ENCODE results near the gene ADGRV1. TPM values are rescaled to one million over a fixed set of nuclear protein-coding genes. Genes with fewer than 3 reads are reported as not detected.

Gene ADGRV1, protein sequence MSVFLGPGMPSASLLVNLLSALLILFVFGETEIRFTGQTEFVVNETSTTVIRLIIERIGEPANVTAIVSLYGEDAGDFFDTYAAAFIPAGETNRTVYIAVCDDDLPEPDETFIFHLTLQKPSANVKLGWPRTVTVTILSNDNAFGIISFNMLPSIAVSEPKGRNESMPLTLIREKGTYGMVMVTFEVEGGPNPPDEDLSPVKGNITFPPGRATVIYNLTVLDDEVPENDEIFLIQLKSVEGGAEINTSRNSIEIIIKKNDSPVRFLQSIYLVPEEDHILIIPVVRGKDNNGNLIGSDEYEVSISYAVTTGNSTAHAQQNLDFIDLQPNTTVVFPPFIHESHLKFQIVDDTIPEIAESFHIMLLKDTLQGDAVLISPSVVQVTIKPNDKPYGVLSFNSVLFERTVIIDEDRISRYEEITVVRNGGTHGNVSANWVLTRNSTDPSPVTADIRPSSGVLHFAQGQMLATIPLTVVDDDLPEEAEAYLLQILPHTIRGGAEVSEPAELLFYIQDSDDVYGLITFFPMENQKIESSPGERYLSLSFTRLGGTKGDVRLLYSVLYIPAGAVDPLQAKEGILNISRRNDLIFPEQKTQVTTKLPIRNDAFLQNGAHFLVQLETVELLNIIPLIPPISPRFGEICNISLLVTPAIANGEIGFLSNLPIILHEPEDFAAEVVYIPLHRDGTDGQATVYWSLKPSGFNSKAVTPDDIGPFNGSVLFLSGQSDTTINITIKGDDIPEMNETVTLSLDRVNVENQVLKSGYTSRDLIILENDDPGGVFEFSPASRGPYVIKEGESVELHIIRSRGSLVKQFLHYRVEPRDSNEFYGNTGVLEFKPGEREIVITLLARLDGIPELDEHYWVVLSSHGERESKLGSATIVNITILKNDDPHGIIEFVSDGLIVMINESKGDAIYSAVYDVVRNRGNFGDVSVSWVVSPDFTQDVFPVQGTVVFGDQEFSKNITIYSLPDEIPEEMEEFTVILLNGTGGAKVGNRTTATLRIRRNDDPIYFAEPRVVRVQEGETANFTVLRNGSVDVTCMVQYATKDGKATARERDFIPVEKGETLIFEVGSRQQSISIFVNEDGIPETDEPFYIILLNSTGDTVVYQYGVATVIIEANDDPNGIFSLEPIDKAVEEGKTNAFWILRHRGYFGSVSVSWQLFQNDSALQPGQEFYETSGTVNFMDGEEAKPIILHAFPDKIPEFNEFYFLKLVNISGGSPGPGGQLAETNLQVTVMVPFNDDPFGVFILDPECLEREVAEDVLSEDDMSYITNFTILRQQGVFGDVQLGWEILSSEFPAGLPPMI (N-terminal part only)
- under 1 TPM; 0.32 to 0.54 (median 0.53) TPM for total RNA-seq

DNA sequence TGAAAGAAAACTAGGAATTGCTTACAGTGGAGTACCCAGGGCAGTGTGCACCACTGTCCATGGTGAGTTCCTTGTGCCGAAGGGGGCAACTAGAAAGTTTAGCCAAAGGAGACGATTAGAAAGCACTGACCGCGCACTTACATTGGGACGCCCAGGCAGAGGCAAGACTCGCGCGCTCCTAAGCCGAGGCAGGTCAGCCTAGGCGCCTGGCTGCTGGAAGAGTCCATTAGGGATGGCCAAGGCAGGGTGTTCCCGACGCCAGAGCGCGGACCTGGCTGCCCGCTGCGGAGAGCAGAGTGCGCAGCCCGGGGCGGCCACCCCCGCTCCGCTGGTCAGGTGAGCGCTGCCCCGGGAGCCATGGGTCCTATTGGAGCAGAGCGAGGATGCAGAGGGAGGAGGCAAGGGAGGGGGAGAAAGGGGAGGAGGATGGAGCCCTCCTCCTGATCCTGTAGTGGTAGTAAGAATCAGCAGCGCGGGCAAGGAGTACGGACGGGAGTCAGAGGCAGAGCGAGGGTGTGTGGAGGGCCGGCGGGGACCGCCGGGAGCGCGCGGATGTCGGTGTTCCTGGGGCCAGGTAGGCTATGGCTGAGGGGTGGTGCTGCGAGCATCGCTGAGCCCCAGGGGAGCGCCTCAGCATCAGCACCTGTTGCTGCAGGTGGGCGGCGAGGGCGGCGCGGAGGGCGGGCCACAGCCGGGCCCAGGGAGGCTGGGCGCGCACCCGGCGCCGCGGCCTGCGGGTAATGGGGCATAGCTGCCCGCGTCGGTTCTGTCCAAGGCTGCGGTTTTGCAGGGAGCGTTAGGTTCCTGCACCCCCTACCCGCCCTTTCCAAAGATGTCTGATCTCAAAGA, at the start of gene ADGRV1:
TSS of gene ADGRV1 (plus strand) at position 454 of the 849 bp plus-strand sequence. CDS start at position 553, 99 bp downstream.
- no peaks in the 10 kb centered on the region for H3K9me3 Mint-ChIP-seq
- DNase-seq, result no peak
- H3K4me1 Mint-ChIP-seq (ENCODE audit: low read depth), result peaks cover 8% of the 10 kb centered on the region
- ATAC-seq, result peak; percentile 43 to 73
- H3K4me3 Mint-ChIP-seq, result peak within 1 kb of the TSS; percentile 25
- H3K27me3 Mint-ChIP-seq (ENCODE audit: low read depth), result peaks cover 50% of the 10 kb centered on the region
- H3K36me3 Mint-ChIP-seq (ENCODE audit: insufficient read depth), result no peaks in the 10 kb centered on the region

DNA sequence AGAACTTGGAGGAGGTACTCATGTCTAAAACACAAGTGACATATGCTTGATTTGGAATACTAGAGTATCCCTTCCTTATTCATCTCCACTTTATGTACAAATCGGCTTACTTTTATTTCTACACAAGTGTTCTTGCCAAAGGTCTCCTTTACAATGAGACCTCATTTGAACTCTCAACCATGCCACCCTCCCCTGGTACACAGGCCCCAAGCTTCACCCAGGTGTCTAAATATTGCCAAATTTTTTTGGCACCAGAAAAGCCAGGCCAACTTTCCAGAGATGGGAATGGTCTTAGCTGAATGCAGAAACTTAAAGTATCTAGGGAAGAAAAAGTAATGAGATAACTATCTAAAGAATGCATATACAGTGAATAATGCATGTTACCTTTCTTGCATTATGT, 48.2 kb upstream of the ADGRV1 start:
- peaks cover 3% of the 10 kb centered on the region for H3K36me3 Mint-ChIP-seq (ENCODE audit: insufficient read depth)
- H3K4me1 Mint-ChIP-seq (ENCODE audit: low read depth), result no peaks in the 10 kb centered on the region
- H3K4me3 Mint-ChIP-seq, result no peak overlapping the region
- no peaks in the 10 kb centered on the region for H3K27me3 Mint-ChIP-seq (ENCODE audit: low read depth)
- ATAC-seq (no peak), DNase-seq (no peak)
- no peaks in the 10 kb centered on the region for H3K9me3 Mint-ChIP-seq

DNA sequence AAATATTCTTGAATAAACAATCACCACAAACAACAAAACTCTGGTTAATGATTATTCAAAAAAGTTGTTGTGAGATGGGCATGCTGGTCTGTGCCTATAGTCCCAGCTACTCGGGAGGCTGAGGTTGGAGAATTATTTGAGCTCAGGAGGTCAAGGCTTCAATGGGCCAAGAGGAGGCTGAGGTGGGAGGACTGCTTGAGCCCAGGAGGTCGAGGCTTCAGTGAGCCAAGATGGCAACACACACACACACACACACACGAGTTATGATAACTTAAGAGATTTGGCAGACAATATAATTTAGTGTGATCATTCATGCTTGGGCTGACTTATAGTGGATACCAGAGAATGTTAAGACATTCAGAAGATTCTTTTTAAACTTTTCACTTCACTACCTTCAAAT, 44.1 kb upstream of the ADGRV1 start:
- Mint-ChIP-seq H3K36me3 (ENCODE audit: insufficient read depth) (peaks cover 11% of the 10 kb centered on the region), H3K4me3 (no peak overlapping the region), H3K4me1 (ENCODE audit: low read depth) (peaks cover 4% of the 10 kb centered on the region), H3K27me3 (ENCODE audit: low read depth) (no peaks in the 10 kb centered on the region), H3K9me3 (no peaks in the 10 kb centered on the region)
- no peak for DNase-seq
- ATAC-seq, result no peak

DNA sequence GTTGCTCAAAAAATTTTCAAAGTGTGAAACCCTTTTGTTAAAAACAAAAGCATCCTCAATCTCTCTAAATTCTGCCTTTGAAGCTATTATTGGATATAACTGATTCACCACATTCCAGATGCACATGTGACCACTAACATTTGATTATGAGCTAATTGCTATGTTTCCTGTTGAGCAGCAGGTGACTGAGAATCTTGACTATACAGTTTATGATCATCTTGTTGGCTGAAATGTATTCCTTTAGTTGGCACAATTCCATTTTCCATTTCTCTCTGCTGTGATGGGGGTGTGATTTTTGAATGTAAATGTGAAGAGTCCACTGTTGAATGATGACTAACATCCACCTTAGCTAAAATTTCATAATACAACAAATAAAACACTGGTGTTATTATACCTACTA, 39.9 kb upstream of the ADGRV1 start:
- Mint-ChIP-seq H3K4me1 (ENCODE audit: low read depth) (peaks cover 4% of the 10 kb centered on the region), H3K9me3 (no peaks in the 10 kb centered on the region), H3K36me3 (ENCODE audit: insufficient read depth) (peaks cover 31% of the 10 kb centered on the region), H3K27me3 (ENCODE audit: low read depth) (no peaks in the 10 kb centered on the region), H3K4me3 (no peak overlapping the region)
- DNase-seq (no peak), ATAC-seq (no peak)

DNA sequence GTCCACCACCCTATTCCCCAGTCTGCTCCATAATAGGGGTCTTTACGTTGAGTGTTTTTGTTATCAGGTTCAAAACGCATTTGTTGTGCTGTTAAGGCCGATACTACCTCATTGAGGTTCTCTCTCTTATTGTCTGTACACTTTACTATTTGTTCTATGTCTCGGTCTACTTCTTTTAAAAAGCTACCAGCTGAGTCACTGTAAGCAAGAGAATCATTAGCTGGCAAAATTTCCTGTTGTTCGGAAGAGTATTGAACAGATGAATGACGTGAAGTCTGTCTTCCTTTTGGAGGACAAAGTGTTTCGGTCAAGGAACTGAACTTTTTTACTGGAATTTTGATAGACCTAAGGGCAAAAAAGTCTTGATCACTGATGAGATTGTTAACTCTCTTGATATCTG, 39.5 kb upstream of the ADGRV1 start:
- no peaks in the 10 kb centered on the region for H3K27me3 Mint-ChIP-seq (ENCODE audit: low read depth)
- peaks cover 4% of the 10 kb centered on the region for H3K4me1 Mint-ChIP-seq (ENCODE audit: low read depth)
- H3K9me3 Mint-ChIP-seq, result no peaks in the 10 kb centered on the region
- H3K4me3 Mint-ChIP-seq, result no peak overlapping the region
- H3K36me3 Mint-ChIP-seq (ENCODE audit: insufficient read depth), result peaks cover 31% of the 10 kb centered on the region
- ATAC-seq (no peak), DNase-seq (no peak)

DNA sequence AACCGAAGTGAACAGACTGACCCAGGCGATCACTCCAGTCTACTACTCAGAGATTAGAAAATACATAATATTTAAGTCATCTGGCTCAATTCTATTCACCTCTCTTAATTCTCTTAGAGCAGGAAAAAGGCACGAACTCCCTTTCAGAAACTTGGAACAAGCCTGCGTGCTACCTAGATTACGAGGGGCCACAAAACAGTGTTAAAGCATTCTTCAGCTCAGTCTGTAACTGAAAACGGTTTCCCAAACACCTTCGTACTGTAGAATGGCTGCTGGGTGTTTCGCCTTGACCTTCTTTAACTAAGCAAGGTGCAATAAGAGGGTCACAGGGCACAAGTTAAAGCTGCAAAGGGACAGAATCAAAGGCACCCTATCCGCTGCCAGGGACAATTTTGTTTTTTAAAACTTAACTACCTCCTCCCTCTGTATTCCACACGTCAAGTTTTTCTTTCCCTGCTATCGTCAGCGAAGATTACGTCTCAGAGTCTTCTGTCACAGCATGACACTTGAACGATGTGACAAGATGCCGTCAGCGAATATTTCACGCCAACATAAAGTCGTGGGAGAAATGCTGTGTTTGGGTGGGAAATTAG, 29.9 kb upstream of the ADGRV1 start:
- ATAC-seq (peak; percentile 18 to 21), DNase-seq (no peak)
- Mint-ChIP-seq H3K9me3 (no peaks in the 10 kb centered on the region), H3K36me3 (ENCODE audit: insufficient read depth) (peaks cover 7% of the 10 kb centered on the region), H3K4me1 (ENCODE audit: low read depth) (peaks cover 29% of the 10 kb centered on the region), H3K4me3 (peak overlapping the region; percentile 95), H3K27me3 (ENCODE audit: low read depth) (peaks cover 15% of the 10 kb centered on the region)

DNA sequence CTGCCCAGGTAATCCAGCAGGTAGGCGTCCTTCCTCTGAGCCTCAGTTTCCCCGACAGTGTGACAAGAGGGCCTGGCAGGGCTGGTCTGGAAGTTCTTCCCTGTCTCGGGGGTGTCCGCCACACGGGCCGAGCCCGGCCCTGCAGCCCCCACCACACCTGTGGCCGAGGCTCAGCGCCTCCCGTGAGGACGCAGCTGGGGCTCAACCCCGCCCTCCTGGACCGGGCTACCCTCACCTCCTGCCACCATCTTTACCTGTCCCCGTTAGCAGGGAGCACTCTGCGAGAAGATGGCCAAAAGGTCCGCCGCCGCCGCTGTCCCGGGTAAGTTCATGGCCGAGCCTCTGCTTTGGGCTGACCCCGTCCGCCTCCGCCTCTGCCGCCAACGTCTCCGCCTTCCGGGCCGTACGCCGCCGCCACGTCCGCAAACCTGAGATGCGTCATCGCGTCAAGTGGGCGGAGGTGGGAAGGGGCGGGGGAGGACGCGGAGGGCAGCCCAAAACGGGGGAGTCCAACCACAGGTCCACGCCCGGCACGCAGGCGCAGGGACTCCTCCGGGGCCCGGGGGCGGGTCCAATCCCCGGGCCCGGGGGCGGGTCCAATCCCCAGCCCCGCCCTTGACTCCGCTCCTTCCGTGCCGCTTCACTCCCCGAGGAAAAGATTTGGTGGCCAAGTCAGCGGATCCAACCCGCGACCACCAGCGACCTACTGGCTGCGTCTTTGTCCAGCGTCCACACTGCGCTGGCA, 29.2 kb upstream of the ADGRV1 start, which contains the start of gene LYSMD3:
TSS of gene LYSMD3 (minus strand) at position 391 of the 745 bp plus-strand sequence. CDS start 4,295 bp downstream, outside the sequence.
- peaks cover 29% of the 10 kb centered on the region for H3K4me1 Mint-ChIP-seq (ENCODE audit: low read depth)
- ATAC-seq (peak; percentile 92 to 94), DNase-seq (peak; percentile 97)
- H3K4me3 Mint-ChIP-seq, result peak within 1 kb of the TSS; percentile 95
- H3K27me3 Mint-ChIP-seq (ENCODE audit: low read depth), result peaks cover 21% of the 10 kb centered on the region
- H3K36me3 Mint-ChIP-seq (ENCODE audit: insufficient read depth), result peaks cover 7% of the 10 kb centered on the region
- H3K9me3 Mint-ChIP-seq, result no peaks in the 10 kb centered on the region

DNA sequence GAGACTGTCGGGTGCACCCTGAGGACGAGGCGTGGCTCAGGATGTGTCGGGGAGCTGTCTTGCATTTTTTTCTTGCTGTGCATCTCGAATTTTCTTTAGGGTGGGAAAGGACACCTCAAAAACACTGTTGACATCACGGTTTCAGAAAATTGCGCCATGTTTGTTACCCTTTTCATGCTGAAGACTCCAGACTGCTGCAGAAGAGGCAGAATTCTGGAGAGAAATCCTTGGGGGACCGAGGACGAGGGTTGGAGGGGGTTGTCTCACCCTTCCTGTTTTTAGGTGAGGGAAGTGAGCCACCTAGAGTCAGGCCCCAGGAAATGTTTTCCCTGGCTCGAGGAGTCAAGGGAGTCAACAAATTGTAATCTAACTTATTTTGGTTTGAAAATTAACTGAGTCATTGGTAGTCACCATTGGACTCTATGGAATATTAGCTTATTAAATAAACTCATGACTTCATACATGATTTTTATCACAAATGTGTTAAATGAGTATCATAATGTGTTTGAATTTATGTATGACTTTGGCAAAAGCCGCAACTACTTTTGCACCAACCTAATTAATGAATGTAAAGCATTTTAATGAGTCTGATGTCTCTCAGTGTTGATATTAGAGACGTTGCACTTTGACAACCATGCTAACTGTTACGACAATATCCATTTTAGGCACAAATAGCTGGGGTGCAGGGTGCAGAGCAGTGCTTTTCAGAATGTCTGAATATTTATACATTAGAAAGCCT, 28.5 kb upstream of the ADGRV1 start:
- H3K4me1 Mint-ChIP-seq (ENCODE audit: low read depth), result peaks cover 27% of the 10 kb centered on the region
- DNase-seq, result peak; percentile 42
- H3K27me3 Mint-ChIP-seq (ENCODE audit: low read depth), result peaks cover 24% of the 10 kb centered on the region
- H3K9me3 Mint-ChIP-seq, result no peaks in the 10 kb centered on the region
- ATAC-seq, result peak; percentile 57 to 63
- H3K36me3 Mint-ChIP-seq (ENCODE audit: insufficient read depth), result peaks cover 4% of the 10 kb centered on the region
- H3K4me3 Mint-ChIP-seq, result peak overlapping the region; percentile 95

DNA sequence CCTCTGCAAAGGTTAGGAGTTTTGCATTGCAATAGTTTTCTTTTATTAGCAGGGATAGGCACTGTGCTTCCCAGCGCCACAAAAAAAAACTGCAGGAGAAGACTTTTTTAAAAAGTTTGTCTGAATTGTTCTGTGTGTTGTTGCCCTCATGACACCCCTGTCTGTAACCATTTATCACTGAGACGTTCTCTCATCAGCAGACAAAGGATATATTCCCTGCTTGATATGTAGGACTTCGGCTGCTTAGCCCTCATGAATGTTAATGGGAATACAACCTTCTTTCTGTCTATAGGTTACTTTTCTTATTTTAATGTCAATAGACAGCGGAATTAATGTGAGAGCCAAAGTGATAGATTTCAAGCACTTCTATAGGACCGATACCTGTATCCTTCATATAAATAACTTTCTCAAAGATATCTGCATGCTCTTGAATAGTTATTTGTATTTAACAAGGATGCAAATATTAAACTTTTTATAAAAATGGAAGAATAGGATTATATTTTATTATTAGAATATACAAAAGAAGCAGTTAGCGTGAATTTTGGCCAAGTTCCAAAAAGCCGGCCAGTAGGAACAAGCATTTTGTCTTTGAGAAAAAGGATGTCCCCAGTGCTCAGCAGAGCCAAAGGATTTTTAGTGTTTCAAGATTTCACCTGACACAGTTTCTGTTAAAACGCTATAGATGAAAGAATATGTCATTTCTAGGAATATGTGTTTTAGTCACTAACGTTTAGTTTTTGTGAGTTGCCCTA, 27.7 kb upstream of the ADGRV1 start:
- H3K4me3 Mint-ChIP-seq, result peak overlapping the region; percentile 95
- no peak for DNase-seq
- H3K9me3 Mint-ChIP-seq, result no peaks in the 10 kb centered on the region
- peaks cover 26% of the 10 kb centered on the region for H3K4me1 Mint-ChIP-seq (ENCODE audit: low read depth)
- ATAC-seq, result no peak
- peaks cover 31% of the 10 kb centered on the region for H3K27me3 Mint-ChIP-seq (ENCODE audit: low read depth)
- H3K36me3 Mint-ChIP-seq (ENCODE audit: insufficient read depth), result peaks cover 2% of the 10 kb centered on the region

DNA sequence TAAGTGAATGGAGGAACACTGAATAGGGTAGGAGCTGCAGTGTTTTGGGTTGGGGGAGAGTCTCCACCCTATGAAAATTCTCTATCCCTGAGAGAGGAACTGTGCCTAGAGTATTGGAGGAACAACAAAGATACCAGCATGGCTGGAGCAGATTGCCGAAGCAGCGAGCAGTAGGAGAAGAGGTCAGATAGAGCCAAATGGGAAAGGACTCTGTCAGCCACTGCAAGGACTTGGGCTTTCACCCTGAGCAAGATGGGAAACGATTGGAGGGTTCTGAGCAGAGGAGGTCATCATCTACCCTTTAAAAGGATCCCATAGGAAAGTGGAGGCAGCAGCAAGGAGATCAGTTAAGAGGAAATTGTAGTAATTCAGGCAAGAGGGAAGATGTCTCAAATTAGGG, 24.8 kb upstream of the ADGRV1 start:
- Mint-ChIP-seq H3K36me3 (ENCODE audit: insufficient read depth) (no peaks in the 10 kb centered on the region), H3K9me3 (no peaks in the 10 kb centered on the region), H3K4me1 (ENCODE audit: low read depth) (peaks cover 2% of the 10 kb centered on the region), H3K27me3 (ENCODE audit: low read depth) (peaks cover 38% of the 10 kb centered on the region), H3K4me3 (no peak overlapping the region)
- ATAC-seq, result no peak
- DNase-seq, result no peak

DNA sequence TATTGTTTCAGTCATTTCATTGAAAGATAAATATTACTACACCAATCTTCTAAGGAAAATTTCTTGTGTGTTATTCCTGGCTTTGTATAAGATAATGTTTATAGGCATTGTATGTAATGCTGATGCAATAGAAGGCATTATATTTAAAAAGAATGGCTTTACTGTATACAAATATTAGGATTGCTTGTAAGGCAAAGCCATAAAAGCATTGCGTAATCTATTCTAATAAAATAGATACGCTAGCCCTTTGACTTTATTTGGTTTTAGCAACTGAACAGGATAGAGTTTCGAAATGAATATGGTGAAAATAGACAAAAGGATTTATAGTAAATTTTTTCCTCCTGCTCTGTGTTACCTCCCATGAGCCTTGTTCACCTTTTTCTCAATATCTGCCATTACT, 23.7 kb upstream of the ADGRV1 start:
- H3K4me1 Mint-ChIP-seq (ENCODE audit: low read depth), result no peaks in the 10 kb centered on the region
- H3K4me3 Mint-ChIP-seq, result no peak overlapping the region
- H3K9me3 Mint-ChIP-seq, result no peaks in the 10 kb centered on the region
- no peak for ATAC-seq
- no peak for DNase-seq
- peaks cover 41% of the 10 kb centered on the region for H3K27me3 Mint-ChIP-seq (ENCODE audit: low read depth)
- H3K36me3 Mint-ChIP-seq (ENCODE audit: insufficient read depth), result no peaks in the 10 kb centered on the region
